LNCAP (cell line): Measurements from ENCODE around the gene HNRNPD.
A peak's percentile ranks its signal among the peaks of the same experiment; 100 is the strongest.

Experiments
- TF ChIP-seq, protein P1 (sequence below): fragments of 450-650 bp; IDR thresholded peaks from 2 replicates; pipeline ENCODE4 v1.5.1; 2017; ENCODE audit warnings: mild to moderate bottlenecking

The HNRNPD gene

DNA sequence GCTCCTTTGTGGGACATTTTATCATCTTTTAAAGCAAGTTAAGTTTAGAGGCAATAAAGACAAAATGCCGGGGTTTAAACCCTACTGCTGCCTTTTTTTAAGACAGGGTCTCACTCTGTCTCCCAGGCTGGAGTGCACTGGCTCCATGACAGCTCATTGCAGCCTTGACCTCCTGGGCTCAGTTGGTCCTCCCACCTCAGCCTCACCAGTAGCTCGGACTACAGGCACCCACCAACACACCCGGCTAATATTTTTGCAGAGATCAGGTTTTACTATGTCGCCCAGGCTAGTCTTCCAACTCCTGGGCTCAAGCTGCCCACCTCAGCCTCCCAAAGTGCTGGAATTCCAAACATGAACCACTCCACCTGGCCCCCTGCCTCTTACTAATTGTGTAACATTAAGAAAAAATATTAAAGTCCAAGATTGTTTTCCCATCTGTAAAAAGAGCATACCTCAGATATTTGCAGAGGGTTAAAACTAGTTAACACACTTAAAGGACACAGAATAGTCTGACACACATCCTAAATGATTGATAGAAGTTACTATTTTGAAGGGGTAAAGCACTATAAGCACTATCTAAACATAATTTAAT, 9.8 kb downstream of the HNRNPD start:
- TF ChIP-seq, protein P1, sequence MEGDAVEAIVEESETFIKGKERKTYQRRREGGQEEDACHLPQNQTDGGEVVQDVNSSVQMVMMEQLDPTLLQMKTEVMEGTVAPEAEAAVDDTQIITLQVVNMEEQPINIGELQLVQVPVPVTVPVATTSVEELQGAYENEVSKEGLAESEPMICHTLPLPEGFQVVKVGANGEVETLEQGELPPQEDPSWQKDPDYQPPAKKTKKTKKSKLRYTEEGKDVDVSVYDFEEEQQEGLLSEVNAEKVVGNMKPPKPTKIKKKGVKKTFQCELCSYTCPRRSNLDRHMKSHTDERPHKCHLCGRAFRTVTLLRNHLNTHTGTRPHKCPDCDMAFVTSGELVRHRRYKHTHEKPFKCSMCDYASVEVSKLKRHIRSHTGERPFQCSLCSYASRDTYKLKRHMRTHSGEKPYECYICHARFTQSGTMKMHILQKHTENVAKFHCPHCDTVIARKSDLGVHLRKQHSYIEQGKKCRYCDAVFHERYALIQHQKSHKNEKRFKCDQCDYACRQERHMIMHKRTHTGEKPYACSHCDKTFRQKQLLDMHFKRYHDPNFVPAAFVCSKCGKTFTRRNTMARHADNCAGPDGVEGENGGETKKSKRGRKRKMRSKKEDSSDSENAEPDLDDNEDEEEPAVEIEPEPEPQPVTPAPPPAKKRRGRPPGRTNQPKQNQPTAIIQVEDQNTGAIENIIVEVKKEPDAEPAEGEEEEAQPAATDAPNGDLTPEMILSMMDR = no peak

DNA sequence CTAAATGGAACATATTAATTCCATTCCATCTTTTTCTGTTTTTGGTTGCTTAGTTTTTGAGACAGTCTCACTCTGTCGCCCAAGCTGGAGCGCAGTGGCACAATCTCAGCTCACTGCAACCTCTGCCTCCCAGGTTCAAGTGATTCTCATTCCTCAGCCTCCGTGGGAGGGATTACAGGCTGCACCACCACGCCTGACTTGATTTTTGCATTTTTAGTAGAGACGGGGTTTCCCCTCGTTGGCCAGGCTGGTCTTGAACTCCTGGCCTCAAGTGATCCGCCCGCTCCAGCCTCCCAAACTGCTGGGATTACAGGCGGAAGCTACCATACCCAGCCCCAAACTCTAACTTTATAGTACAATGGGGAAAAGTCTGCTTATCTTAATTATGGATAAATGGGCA, 11.2 kb downstream of the HNRNPD start:
- TF ChIP-seq, protein P1 = no peak

DNA sequence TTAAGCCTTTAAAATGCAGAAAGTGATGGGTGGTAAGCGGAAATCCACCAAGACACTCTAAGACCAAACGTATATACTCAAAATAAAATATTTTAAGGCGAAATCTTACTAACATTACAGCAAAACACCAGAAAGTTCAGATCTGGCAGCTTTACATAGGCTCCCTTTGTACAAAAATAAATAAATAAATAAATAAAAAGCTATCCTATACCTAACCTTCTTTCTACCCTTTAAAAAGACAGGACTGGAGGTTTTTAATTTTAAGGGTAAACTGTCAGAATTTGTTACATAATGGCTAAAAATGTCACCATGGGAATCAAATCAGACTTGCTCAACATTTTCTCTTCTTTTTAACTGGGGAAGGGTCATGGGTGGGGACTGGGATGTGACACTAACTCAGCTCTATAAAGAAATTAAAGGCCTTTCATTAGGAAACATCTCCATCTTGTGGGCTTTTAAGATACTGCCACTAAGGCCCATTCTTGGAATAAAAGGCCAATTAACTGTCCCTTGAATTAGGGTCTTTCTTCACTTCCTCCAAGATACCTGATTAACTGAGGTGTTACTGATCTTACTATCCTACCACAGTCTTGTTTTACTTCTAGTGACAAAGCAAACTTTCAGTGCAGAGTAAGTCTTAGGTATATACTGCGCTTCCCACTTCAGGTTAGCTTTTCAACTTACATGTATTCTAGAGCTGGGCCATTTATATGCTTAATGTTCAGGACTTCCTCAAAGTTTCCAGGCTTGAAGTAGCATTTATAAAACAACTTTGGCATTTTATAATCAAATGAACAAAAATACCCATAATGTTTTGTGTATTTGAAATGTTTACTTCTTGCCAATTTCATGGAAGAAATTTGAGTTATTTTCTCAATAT, 13.3 kb downstream of the HNRNPD start:
- TF ChIP-seq, protein P1 = peak; percentile 52

DNA sequence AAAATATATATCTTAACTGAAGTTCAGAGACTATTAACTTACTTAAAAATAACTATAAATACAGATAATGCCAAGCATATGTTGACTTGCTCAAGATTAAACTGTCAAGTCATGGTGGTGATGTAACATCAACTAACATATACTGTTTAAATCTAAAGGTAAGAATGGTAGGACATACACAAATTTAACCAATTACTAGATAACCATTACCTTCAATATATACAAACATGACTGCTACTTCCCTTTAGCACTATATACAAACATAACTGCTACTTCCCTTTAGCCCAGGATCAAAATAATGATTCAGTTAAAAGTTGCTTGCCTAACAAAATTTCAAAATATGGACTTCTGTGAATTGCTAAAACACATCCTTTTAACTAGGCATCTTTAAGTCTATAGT, 14.9 kb downstream of the HNRNPD start:
- TF ChIP-seq, protein P1 = no peak

DNA sequence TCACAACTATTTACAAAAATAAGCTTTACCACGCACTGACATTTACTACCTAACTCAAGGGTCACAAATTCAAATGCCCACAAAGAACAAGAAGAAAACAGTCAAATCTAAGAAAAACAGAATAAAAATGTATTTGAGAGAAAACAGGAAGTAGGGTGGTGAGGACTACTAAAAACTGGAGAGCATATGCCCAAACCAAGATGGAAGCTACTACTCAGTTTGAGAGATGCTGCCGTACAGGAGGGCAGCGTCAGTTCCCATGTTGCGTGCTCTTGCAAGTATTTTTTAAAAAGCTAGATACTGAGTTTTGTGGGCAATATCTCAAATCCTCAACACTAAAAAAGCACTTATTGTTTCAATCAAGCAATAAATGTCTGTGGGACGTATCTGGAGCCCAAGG, 16.2 kb downstream of the HNRNPD start:
- TF ChIP-seq, protein P1 = no peak

DNA sequence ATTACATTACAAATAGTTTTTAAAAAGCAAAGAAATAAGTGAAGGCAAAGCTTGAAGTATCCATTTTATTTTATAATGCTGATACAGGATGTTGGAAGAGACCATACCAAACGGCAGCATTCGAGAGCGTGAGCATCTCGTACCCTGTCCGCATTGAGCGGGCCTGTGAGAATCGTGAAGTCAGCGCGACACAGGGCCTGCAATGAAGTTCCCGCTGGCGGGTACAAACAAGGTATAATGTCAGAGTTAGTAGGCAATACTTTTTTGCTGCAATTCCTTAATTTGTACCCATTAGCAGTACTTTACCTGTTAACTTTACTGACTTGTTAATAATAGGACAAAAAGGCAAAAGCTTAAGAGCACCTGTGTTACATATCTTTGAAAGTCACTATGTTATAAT, 19.0 kb downstream of the HNRNPD start:
- TF ChIP-seq, protein P1 = no peak

DNA sequence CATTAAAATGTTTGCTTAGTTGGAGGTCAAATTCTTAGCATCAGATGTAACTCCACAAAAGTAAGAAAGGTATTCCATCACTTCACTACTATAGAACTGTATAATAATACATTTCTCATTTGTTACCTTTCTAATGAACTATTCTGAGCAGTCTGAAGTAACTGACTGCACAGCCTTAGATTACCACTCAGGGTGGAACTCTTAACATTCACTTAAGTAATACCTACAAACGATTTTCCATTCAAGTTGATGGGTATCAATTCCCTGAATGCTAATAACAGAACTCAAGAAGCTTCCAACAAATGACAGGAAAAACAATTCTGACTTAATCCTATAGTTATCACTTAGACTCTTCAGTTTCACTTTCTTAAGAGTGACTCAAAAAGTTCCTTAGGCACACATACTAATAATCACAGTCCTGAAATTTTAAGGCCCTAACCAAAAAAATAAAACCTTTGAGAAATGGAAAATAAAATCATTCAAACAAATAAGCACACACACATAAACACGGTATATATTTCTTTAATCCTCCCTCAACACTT, 20.9 kb downstream of the HNRNPD start:
- TF ChIP-seq, protein P1 = no peak
